Measurements from ENCODE around the gene MCRIP1.
A peak's percentile ranks its signal among the peaks of the same experiment; 100 is the strongest.

- TF ChIP-seq YY1 (IDR thresholded peaks at IDR 0.05; ENCODE audit: low read depth) (no peak), TAF1 (IDR thresholded peaks at IDR 0.05; ENCODE audit: low read depth) (0 out of 2 replicates have a peak, but pooled peaks have one; percentile 22), EP300 (IDR thresholded peaks at IDR 0.05; ENCODE audit: borderline replicate concordance) (no peak), MAX (IDR thresholded peaks at IDR 0.05) (peak; percentile 38; the same call in 1 of the 2 replicates), TCF12 (IDR thresholded peaks at IDR 0.05; ENCODE audit: low read depth) (peak; percentile 45; the same call in 1 of the 2 replicates), CEBPB (IDR thresholded peaks at IDR 0.05) (no peak), CREB1 (IDR thresholded peaks at IDR 0.05; ENCODE audit: low read depth) (no peak), REST (IDR thresholded peaks at IDR 0.05; ENCODE audit: low read depth) (no peak), RAD21 (IDR thresholded peaks at IDR 0.05; ENCODE audit: low read depth) (peak; percentile 47), NFIC (IDR thresholded peaks at IDR 0.05) (peak; percentile 58), FOXM1 (IDR thresholded peaks at IDR 0.05; ENCODE audit: borderline replicate concordance, low read depth) (no peak)
Measured at GRCh38 chr17:81821603-81822311, 11.3 kb downstream of the MCRIP1 start.

All from Ishikawa (cell line).